SK-N-SH (cell line): ENCODE results near the gene ADRM1. TPM values are rescaled to one million over a fixed set of nuclear protein-coding genes. Genes with fewer than 3 reads are reported as not detected.

Source experiments
- CTCF ChIA-PET: fragments of 300-600, 350-600 bp; formaldehyde crosslinking; extraction: SDS; loops from one replicate; lab custom pipeline; 2021; lab: Yijun Ruan, JAX
- POLR2A ChIA-PET: fragments of 350-600 bp; sonication (Branson Sonifier 250); formaldehyde crosslinking; extraction: SDS; loops from one replicate; lab custom pipeline; 2020; ENCODE audit warnings: antibody characterized with exemption, inconsistent platforms; lab: Yijun Ruan, JAX
- DNase-seq: peaks from one replicate; pipeline ENCODE4 v3.0.0; 2012
- H2AFZ ChIP-seq: fragments of 200-600 bp; sonication (generic); 2 replicates; pipeline ENCODE4 v1.8.1; 2016; ENCODE audit warnings: antibody characterized with exemption, mild to moderate bottlenecking, low read depth
- H3F3A ChIP-seq: fragments of 200-600 bp; sonication (generic); replicated peaks from 2 replicates; pipeline ENCODE3; 2016; ENCODE audit warnings: antibody characterized with exemption, mild to moderate bottlenecking; ENCODE audit not compliant: insufficient read depth
- H3K27ac ChIP-seq, 2 experiments: fragments of 200-500 bp in 1 of 2; fragments of 200-600 bp in 1 of 2; sonication (Bioruptor generic) in 1 of 2; sonication (generic), shearing (Covaris generic) in 1 of 2; 2 replicates each; pipeline versions ENCODE4 v1.5.1 to v1.6.1; 2014 to 2016; ENCODE audit warnings: low read depth in 2 of 2, inconsistent platforms in 1 of 2, low read length in 1 of 2, mild to moderate bottlenecking in 1 of 2, mixed read lengths in 1 of 2
- H3K27me3 ChIP-seq: fragments of 200-600 bp; sonication (generic), shearing (Covaris generic); 2 replicates; pipeline ENCODE4 v1.6.1; 2016; ENCODE audit warnings: mixed run types; ENCODE audit not compliant: insufficient read depth
- H3K36me3 ChIP-seq, 2 experiments: fragments of 200-500 bp in 1 of 2; fragments of 200-600 bp in 1 of 2; sonication (Bioruptor generic) in 1 of 2; sonication (generic) in 1 of 2; replicated peaks in 1 of 2; 2 replicates each; pipeline versions ENCODE3 to v1.5.1; 2014 to 2016; ENCODE audit warnings: low read length in 1 of 2, mild to moderate bottlenecking in 1 of 2; ENCODE audit not compliant: insufficient read depth in 2 of 2, control insufficient read depth in 1 of 2
- H3K4me1 ChIP-seq, 2 experiments: fragments of 200-500 bp in 1 of 2; fragments of 200-600 bp in 1 of 2; sonication (Bioruptor generic) in 1 of 2; sonication (generic), shearing (Covaris generic) in 1 of 2; 2 replicates each; pipeline versions ENCODE4 v1.5.1 to v1.6.1; 2014 to 2016; ENCODE audit warnings: low read depth in 1 of 2, low read length in 1 of 2, mixed run types in 1 of 2; ENCODE audit not compliant: insufficient read depth in 2 of 2, control insufficient read depth in 1 of 2
- H3K4me2 ChIP-seq: fragments of 200-600 bp; sonication (generic), shearing (Covaris generic); 2 replicates; pipeline ENCODE4 v1.6.1; 2017; ENCODE audit warnings: mixed run types
- H3K4me3 ChIP-seq, 2 experiments: fragments of 200-500 bp in 1 of 2; fragments of 200-600 bp in 1 of 2; sonication (Bioruptor generic) in 1 of 2; sonication (generic), shearing (Covaris generic) in 1 of 2; 2 replicates each; pipeline versions ENCODE4 v1.5.1 to v1.8.1; 2014 to 2016; ENCODE audit warnings: low read depth in 2 of 2, inconsistent platforms in 1 of 2, low read length in 1 of 2, mild to moderate bottlenecking in 1 of 2, mixed read lengths in 1 of 2, moderate library complexity in 1 of 2
- H3K79me2 ChIP-seq: fragments of 200-600 bp; sonication (generic); 2 replicates; pipeline ENCODE4 v1.8.1; 2017; ENCODE audit warnings: mild to moderate bottlenecking; ENCODE audit not compliant: insufficient read depth
- H3K9ac ChIP-seq: fragments of 200-600 bp; sonication (generic); 2 replicates; pipeline ENCODE4 v1.6.1; 2017; ENCODE audit warnings: mixed run types
- H3K9me2 ChIP-seq: fragments of 200-600 bp; sonication (generic); 2 replicates; pipeline ENCODE4 v1.6.1; 2017; ENCODE audit warnings: mixed run types
- H3K9me3 ChIP-seq: fragments of 200-600 bp; sonication (generic); 2 replicates; pipeline ENCODE4 v1.6.1; 2017; ENCODE audit warnings: mixed run types, mild to moderate bottlenecking, moderate library complexity
- H4K20me1 ChIP-seq: fragments of 200-600 bp; sonication (generic); 2 replicates; pipeline ENCODE4 v1.6.1; 2017; ENCODE audit warnings: mild to moderate bottlenecking, mixed run types; ENCODE audit not compliant: insufficient read depth
- CHD2 ChIP-seq: fragments of 150-350 bp; IDR thresholded peaks from 2 replicates; pipeline ENCODE4 v1.6.1; 2018; ENCODE audit warnings: low read length; ENCODE audit not compliant: partially characterized antibody
- CTCF ChIP-seq: fragments of 200-600 bp; sonication (generic); IDR thresholded peaks from 2 replicates; pipeline ENCODE4 v1.6.1; 2017; ENCODE audit warnings: antibody characterized with exemption, mild to moderate bottlenecking, moderate library complexity
- EP300 ChIP-seq, 2 experiments: IDR thresholded peaks; 2 replicates each; pipeline versions ENCODE4 v1.4.0 to v1.6.1; 2012; ENCODE audit warnings: borderline replicate concordance in 1 of 2, low read depth in 1 of 2, low read length in 1 of 2
- FOSL2 ChIP-seq: IDR thresholded peaks from 2 replicates; pipeline ENCODE4 v1.4.0; 2012; ENCODE audit warnings: low read depth, mild to moderate bottlenecking, moderate library complexity, borderline replicate concordance
- FOXJ3 ChIP-seq: sonication (generic); formaldehyde crosslinking; IDR thresholded peaks from 2 replicates; pipeline ENCODE4 v1.5.1; 2020; ENCODE audit warnings: mild to moderate bottlenecking, missing genetic modification reagents
- GABPA ChIP-seq: IDR thresholded peaks from 2 replicates; pipeline ENCODE4 v1.4.0; 2012; ENCODE audit warnings: low read depth, mild to moderate bottlenecking
- GATA2 ChIP-seq: sonication (generic); formaldehyde crosslinking; IDR thresholded peaks from 2 replicates; pipeline ENCODE4 v1.5.0; 2020; ENCODE audit warnings: mild to moderate bottlenecking, missing genetic modification reagents
- MXI1 ChIP-seq: IDR thresholded peaks from 2 replicates; pipeline ENCODE4 v1.6.1; 2012; ENCODE audit warnings: mild to moderate bottlenecking, low read depth, low read length, improper control_type of control experiment
- NFIC ChIP-seq: IDR thresholded peaks from 2 replicates; pipeline ENCODE4 v1.4.0; 2012; ENCODE audit warnings: borderline replicate concordance
- NRF1 ChIP-seq: IDR thresholded peaks from 2 replicates; pipeline ENCODE4 v1.6.1; 2012; ENCODE audit warnings: low read depth, mild to moderate bottlenecking, low read length
- POLR2AphosphoS5 ChIP-seq: IDR thresholded peaks from 2 replicates; pipeline ENCODE4 v1.6.1; 2012; ENCODE audit warnings: low read depth, low read length
- RAD21 ChIP-seq: IDR thresholded peaks from 2 replicates; pipeline ENCODE4 v1.6.1; 2012; ENCODE audit warnings: mild to moderate bottlenecking, low read length
- RCOR1 ChIP-seq: fragments of 150-350 bp; IDR thresholded peaks from 2 replicates; pipeline ENCODE4 v1.6.1; 2017; ENCODE audit warnings: antibody characterized with exemption, low read length
- RFX5 ChIP-seq: IDR thresholded peaks from 2 replicates; pipeline ENCODE4 v1.6.1; 2012; ENCODE audit warnings: mild to moderate bottlenecking, improper control_type of control experiment, low read length
- RXRA ChIP-seq: IDR thresholded peaks from 2 replicates; pipeline ENCODE4 v1.4.0; 2012; ENCODE audit warnings: low read depth, mild to moderate bottlenecking, borderline replicate concordance
- SIN3A ChIP-seq: IDR thresholded peaks from 2 replicates; pipeline ENCODE4 v1.6.1; 2012; ENCODE audit warnings: low read depth, mild to moderate bottlenecking, low read length, moderate library complexity, borderline replicate concordance
- SMC3 ChIP-seq: IDR thresholded peaks from 2 replicates; pipeline ENCODE4 v1.6.1; 2012; ENCODE audit warnings: low read depth, low read length, improper control_type of control experiment
- TAF1 ChIP-seq: IDR thresholded peaks from 2 replicates; pipeline ENCODE4 v1.6.1; 2012; ENCODE audit warnings: low read depth, mild to moderate bottlenecking, low read length, moderate library complexity, borderline replicate concordance
- TEAD4 ChIP-seq: IDR thresholded peaks from 2 replicates; pipeline ENCODE4 v1.4.0; 2012; ENCODE audit warnings: mild to moderate bottlenecking, borderline replicate concordance; ENCODE audit not compliant: insufficient read depth
- YY1 ChIP-seq: IDR thresholded peaks from 2 replicates; pipeline ENCODE4 v1.4.0; 2012; ENCODE audit warnings: low read depth, mild to moderate bottlenecking
- ZBTB33 ChIP-seq: IDR thresholded peaks from 2 replicates; pipeline ENCODE4 v1.4.0; 2012; ENCODE audit warnings: low read depth, borderline replicate concordance
- WGBS: methylation state at CpG from one replicate; pipeline ENCODE4 v1.1.6; 2017; ENCODE audit warnings: low lambda C conversion rate; 5-methylcytosine and 5-hydroxymethylcytosine counted together
- polyA plus RNA-seq, 3 experiments: library from polyadenylated mRNA; depleted of rRNA; stranded (reverse); fragments of >200 nt; gene quantifications; 2 replicates each; pipeline ENCODE4 v1.2.3, GENCODE V29; 2012

The ADRM1 gene
- polyA plus RNA-seq, 1 of the 3 experiments (the other 2 are of a cell fraction) = 142 TPM

- peaks cover 8 to 36% of the 10 kb centered on the region in 2 experiments for H3K36me3 ChIP-seq
- H3K9me3 ChIP-seq = no peaks in the 10 kb centered on the region
- ChIA-PET CTCF (interaction anchor here (1.4 to 2.0 kb wide), 3 partner anchors 9 to 77 kb away, joined by 3 to 7 read pairs (median 4); partner anchors contain the start of gene ADRM1), POLR2A (no interaction called here)
- H3K4me1 ChIP-seq = no peaks in the 10 kb centered on the region
- H2AFZ ChIP-seq = no peak overlapping the region
- DNase-seq = no peak
- H3K4me2 ChIP-seq = no peak overlapping the region
- no peaks in the 10 kb centered on the region for H4K20me1 ChIP-seq
- no peak overlapping the region for H3K4me3 ChIP-seq
- H3K27me3 ChIP-seq = no peaks in the 10 kb centered on the region
- no peaks in the 10 kb centered on the region for H3F3A ChIP-seq
- H3K79me2 ChIP-seq = no peaks in the 10 kb centered on the region
- no peak overlapping the region for H3K27ac ChIP-seq
- TF ChIP-seq POLR2AphosphoS5 (no peak), EP300 (IDR thresholded peaks at IDR 0.05; ENCODE audit: borderline replicate concordance in 1 of 2, low read depth in 1 of 2, low read length in 1 of 2) (no peak), CTCF (no peak), ZBTB33 (no peak), RXRA (no peak), GATA2 (no peak), TEAD4 (no peak)
- H3K9ac ChIP-seq = no peak overlapping the region
- H3K9me2 ChIP-seq = no peaks in the 10 kb centered on the region
- WGBS = 98% methylated on average over 22 of the region's 29 CpGs
These were observed 11.3 kb upstream of the ADRM1 start for GRCh38 chr20:62291251-62292066.

- H3K27ac ChIP-seq = no peak overlapping the region
- H3F3A ChIP-seq = no peaks in the 10 kb centered on the region
- no peak overlapping the region for H2AFZ ChIP-seq
- no peak overlapping the region for H3K4me3 ChIP-seq
- POLR2A ChIA-PET = no interaction called here
- 95% methylated on average over 9 of the region's 11 CpGs for WGBS
- no peaks in the 10 kb centered on the region for H3K79me2 ChIP-seq
- no peaks in the 10 kb centered on the region for H3K9me2 ChIP-seq
- no peak overlapping the region for H3K9ac ChIP-seq
- no peaks in the 10 kb centered on the region for H3K9me3 ChIP-seq
- H3K4me2 ChIP-seq = no peak overlapping the region
- no peaks in the 10 kb centered on the region for H4K20me1 ChIP-seq
- no peaks in the 10 kb centered on the region for H3K4me1 ChIP-seq
- DNase-seq = no peak
- TF ChIP-seq TAF1 (no peak), FOSL2 (no peak), RAD21 (no peak), YY1 (no peak), ZBTB33 (no peak), GABPA (no peak), SMC3 (no peak), FOXJ3 (CRISPR knock-in tag) (no peak), NFIC (no peak), SIN3A (no peak), RFX5 (no peak), CHD2 (no peak), MXI1 (no peak), RCOR1 (no peak), NRF1 (no peak)
- CTCF ChIA-PET = interaction anchor here (1.1 to 1.6 kb wide), 3 partner anchors 9 to 207 kb away, joined by 3 to 4 read pairs (median 3); no protein-coding TSS in a partner anchor
- H3K27me3 ChIP-seq = no peaks in the 10 kb centered on the region
- H3K36me3 ChIP-seq = peaks cover 8 to 37% of the 10 kb centered on the region in 2 experiments
These were observed 10.7 kb upstream of the ADRM1 start for GRCh38 chr20:62292108-62292507.
